Camera-type eye (tissue), 1 donor: ENCODE measurements around the gene NFRKB. TPM values are rescaled to one million over a fixed set of nuclear protein-coding genes. Genes with fewer than 3 reads are reported as not detected.

ENCODE experiments used
- total RNA-seq: library from RNA; depleted of rRNA; stranded (reverse); fragments of >200 nt; gene quantifications from one replicate; pipeline ENCODE4 v1.2.3, GENCODE V29; 2014

NFRKB gene
- 63.9 TPM for total RNA-seq

GRCh38 chr11:129895126-129896041 lies at the start of gene NFRKB:
Gene NFRKB, minus strand, starts transcription at chr11:129895578. Its CDS starts 2,729 bp downstream, at chr11:129892849.

Other genes with a start within 250 kb of the NFRKB start
- gene TMEM45B, start 79.7 kb downstream of the NFRKB start, total RNA-seq = not detected
- gene PRDM10, start 107.3 kb upstream of the NFRKB start, total RNA-seq = 17.0 TPM
- 411 TPM for gene APLP2, start 174.3 kb upstream of the NFRKB start, total RNA-seq